GM23338 (cell line): ENCODE data around the gene PUM1. TPM values are rescaled to one million over a fixed set of nuclear protein-coding genes. Genes with fewer than 3 reads are reported as not detected.

ENCODE experiments used
- ATAC-seq: fragments of 200-7000 bp; cut with Tn5 transposase; 3 replicates; pipeline ENCODE4 v1.9.1; 2020
- DNase-seq: peaks from one replicate; pipeline ENCODE4 v3.0.0-alpha.2; 2015; ENCODE audit warnings: low spot score
- H2AFZ ChIP-seq: fragments of 200-600 bp; sonication (generic); 2 replicates; pipeline ENCODE4 v1.8.0; 2016; ENCODE audit warnings: antibody characterized with exemption, mild to moderate bottlenecking, moderate library complexity
- H3F3A ChIP-seq: fragments of 200-600 bp; sonication (generic); replicated peaks from 2 replicates; pipeline ENCODE4 v1.8.0; 2017; ENCODE audit warnings: antibody characterized with exemption, mixed run types, low read depth
- H3K27ac ChIP-seq: fragments of 200-600 bp; sonication (generic); 2 replicates; pipeline ENCODE4 v1.6.1; 2016; ENCODE audit warnings: low read depth
- H3K27me3 ChIP-seq: fragments of 200-600 bp; sonication (generic); 2 replicates; pipeline ENCODE4 v1.8.0; 2016; ENCODE audit warnings: mild to moderate bottlenecking, mixed run types, moderate library complexity; ENCODE audit not compliant: insufficient read depth
- H3K36me3 ChIP-seq: fragments of 200-600 bp; sonication (generic); 2 replicates; pipeline ENCODE4 v1.8.0; 2016; ENCODE audit warnings: mild to moderate bottlenecking; ENCODE audit not compliant: insufficient read depth
- H3K4me1 ChIP-seq: fragments of 200-600 bp; sonication (generic); 2 replicates; pipeline ENCODE4 v1.8.0; 2016; ENCODE audit warnings: mild to moderate bottlenecking, moderate library complexity; ENCODE audit not compliant: insufficient read depth
- H3K4me2 ChIP-seq: fragments of 200-600 bp; sonication (generic); 2 replicates; pipeline ENCODE4 v1.7.1; 2017; ENCODE audit warnings: mixed run types
- H3K4me3 ChIP-seq: fragments of 200-600 bp; sonication (generic); 2 replicates; pipeline ENCODE4 v1.6.1; 2016; ENCODE audit warnings: mixed run types
- H3K79me2 ChIP-seq: fragments of 200-600 bp; sonication (generic); replicated peaks from 2 replicates; pipeline ENCODE4 v1.8.0; 2017; ENCODE audit warnings: mild to moderate bottlenecking; ENCODE audit not compliant: insufficient read depth
- H3K9me2 ChIP-seq: fragments of 200-600 bp; sonication (generic); 2 replicates; pipeline ENCODE4 v1.8.0; 2017; ENCODE audit not compliant: insufficient read depth
- H4K20me1 ChIP-seq: fragments of 200-600 bp; sonication (generic); replicated peaks from 2 replicates; pipeline ENCODE4 v1.8.0; 2017; ENCODE audit warnings: mild to moderate bottlenecking; ENCODE audit not compliant: insufficient read depth
- H3K27ac Mint-ChIP-seq: 2 replicates; pipeline ENCODE4 v1.8.0; 2020; ENCODE audit warnings: inconsistent platforms, mild to moderate bottlenecking, moderate library complexity, mixed read lengths
- H3K27me3 Mint-ChIP-seq: 3 replicates; pipeline ENCODE4 v1.8.0; 2022; ENCODE audit warnings: low read depth, mild to moderate bottlenecking, moderate library complexity, mixed read lengths, inconsistent platforms; ENCODE audit not compliant: insufficient read depth, poor library complexity
- H3K36me3 Mint-ChIP-seq: 3 replicates; pipeline ENCODE4 v1.8.0; 2021; ENCODE audit warnings: low read depth, mild to moderate bottlenecking, inconsistent platforms, moderate library complexity, mixed read lengths
- H3K4me1 Mint-ChIP-seq: 3 replicates; pipeline ENCODE4 v1.8.0; 2020; ENCODE audit warnings: mild to moderate bottlenecking, inconsistent platforms, mixed read lengths
- H3K4me3 Mint-ChIP-seq: 3 replicates; pipeline ENCODE4 v1.8.0; 2021; ENCODE audit warnings: moderate library complexity, mild to moderate bottlenecking, inconsistent platforms, mixed read lengths
- H3K9me3 Mint-ChIP-seq: 3 replicates; pipeline ENCODE4 v1.8.0; 2020; ENCODE audit warnings: moderate library complexity, mild to moderate bottlenecking, inconsistent platforms, mixed read lengths
- EZH2 ChIP-seq: fragments of 200-600 bp; sonication (generic); IDR thresholded peaks from one replicate; pipeline ENCODE4 v1.8.0; 2017; ENCODE audit warnings: antibody characterized with exemption, mild to moderate bottlenecking, low read depth; ENCODE audit not compliant: unreplicated experiment
- EZH2phosphoT487 ChIP-seq: fragments of 200-600 bp; sonication (generic); IDR thresholded peaks from one replicate; pipeline ENCODE4 v1.8.1; 2018; ENCODE audit warnings: antibody characterized with exemption; ENCODE audit not compliant: unreplicated experiment
- JUNB ChIP-seq: IDR thresholded peaks from one replicate; pipeline ENCODE4 v1.6.1; 2016; ENCODE audit warnings: antibody characterized with exemption; ENCODE audit not compliant: unreplicated experiment
- NANOG ChIP-seq: IDR thresholded peaks from 2 replicates; pipeline ENCODE4 v1.6.1; 2016; ENCODE audit warnings: antibody characterized with exemption, borderline replicate concordance
- POLR2AphosphoS5 ChIP-seq: IDR thresholded peaks from 2 replicates; pipeline ENCODE4 v1.6.1; 2016; ENCODE audit warnings: antibody characterized with exemption, low read depth
- REST ChIP-seq: IDR thresholded peaks from one replicate; pipeline ENCODE4 v1.6.1; 2018; ENCODE audit warnings: antibody characterized with exemption; ENCODE audit not compliant: unreplicated experiment
- STAT1 ChIP-seq: IDR thresholded peaks from one replicate; pipeline ENCODE4 v1.6.1; 2016; ENCODE audit warnings: antibody characterized with exemption; ENCODE audit not compliant: unreplicated experiment
- ZNF114 ChIP-seq: fragments of 250-450 bp; sonication (Bioruptor Pico); IDR thresholded peaks from 2 replicates; pipeline ENCODE4 v1.5.0; 2020; ENCODE audit warnings: mild to moderate bottlenecking, moderate library complexity
- ZNF331 ChIP-seq: fragments of 250-450 bp; sonication (Bioruptor Pico); IDR thresholded peaks from 2 replicates; pipeline ENCODE4 v1.5.0; 2020; ENCODE audit warnings: low read depth, mild to moderate bottlenecking, moderate library complexity
- polyA plus RNA-seq: library from polyadenylated mRNA; unstranded; fragments of >200 nt; fragmentation: Nextera tagmentation; extraction: Ambion mirVana; gene quantifications from 2 replicates; pipeline ENCODE4 v1.2.1, GENCODE V29; 2016
- total RNA-seq: library from RNA; depleted of rRNA; stranded (reverse); fragments of >200 nt; shearing (Covaris generic); gene quantifications from 2 replicates; pipeline ENCODE4 v1.2.3, GENCODE V29; 2014
- TF ChIP-seq, protein P1 (sequence below), 2 experiments: fragments of 200-600 bp in 1 of 2; sonication (generic) in 1 of 2; conservative IDR thresholded peaks; 2 replicates each; pipeline versions ENCODE4 v1.5.1 to v1.6.1; 2016 to 2017; ENCODE audit warnings: antibody characterized with exemption in 2 of 2, low read depth in 2 of 2, mild to moderate bottlenecking in 2 of 2, moderate library complexity in 1 of 2
- TF ChIP-seq, protein P2 (sequence below): IDR thresholded peaks from 2 replicates; pipeline ENCODE4 v1.6.1; 2016; ENCODE audit warnings: antibody characterized with exemption
- TF ChIP-seq, protein P3 (sequence below): fragments of 250-450 bp; sonication (Bioruptor Pico); IDR thresholded peaks from 2 replicates; pipeline ENCODE4 v1.5.0; 2020; ENCODE audit warnings: mild to moderate bottlenecking, moderate library complexity

PUM1 gene
- total and polyA plus RNA-seq, 2 experiments from 2014 or later = 44.4 to 117 TPM

GRCh38 chr1:30883389-30884172 is 181.9 kb downstream of the PUM1 start:
- H3K4me3 Mint-ChIP-seq = no peak overlapping the region; the same call in 2 of the 3 replicates
- H3K27ac Mint-ChIP-seq = no peak overlapping the region
- Histone ChIP-seq H3F3A (no peaks in the 10 kb centered on the region), H3K4me3 (no peak overlapping the region), H3K27ac (no peak overlapping the region), H3K36me3 (no peaks in the 10 kb centered on the region), H3K27me3 (no peaks in the 10 kb centered on the region), H3K9me2 (no peaks in the 10 kb centered on the region), H4K20me1 (no peaks in the 10 kb centered on the region; the same call in 1 of the 2 replicates), H3K79me2 (no peaks in the 10 kb centered on the region; the same call in 1 of the 2 replicates), H3K4me2 (no peak overlapping the region), H3K4me1 (peaks cover 26% of the 10 kb centered on the region), H2AFZ (no peak overlapping the region)
- DNase-seq (no peak), ATAC-seq (no peak)
- H3K9me3 Mint-ChIP-seq = no peaks in the 10 kb centered on the region
- no peaks in the 10 kb centered on the region for H3K36me3 Mint-ChIP-seq
- TF ChIP-seq, protein P1, sequence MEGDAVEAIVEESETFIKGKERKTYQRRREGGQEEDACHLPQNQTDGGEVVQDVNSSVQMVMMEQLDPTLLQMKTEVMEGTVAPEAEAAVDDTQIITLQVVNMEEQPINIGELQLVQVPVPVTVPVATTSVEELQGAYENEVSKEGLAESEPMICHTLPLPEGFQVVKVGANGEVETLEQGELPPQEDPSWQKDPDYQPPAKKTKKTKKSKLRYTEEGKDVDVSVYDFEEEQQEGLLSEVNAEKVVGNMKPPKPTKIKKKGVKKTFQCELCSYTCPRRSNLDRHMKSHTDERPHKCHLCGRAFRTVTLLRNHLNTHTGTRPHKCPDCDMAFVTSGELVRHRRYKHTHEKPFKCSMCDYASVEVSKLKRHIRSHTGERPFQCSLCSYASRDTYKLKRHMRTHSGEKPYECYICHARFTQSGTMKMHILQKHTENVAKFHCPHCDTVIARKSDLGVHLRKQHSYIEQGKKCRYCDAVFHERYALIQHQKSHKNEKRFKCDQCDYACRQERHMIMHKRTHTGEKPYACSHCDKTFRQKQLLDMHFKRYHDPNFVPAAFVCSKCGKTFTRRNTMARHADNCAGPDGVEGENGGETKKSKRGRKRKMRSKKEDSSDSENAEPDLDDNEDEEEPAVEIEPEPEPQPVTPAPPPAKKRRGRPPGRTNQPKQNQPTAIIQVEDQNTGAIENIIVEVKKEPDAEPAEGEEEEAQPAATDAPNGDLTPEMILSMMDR (conservative IDR thresholded peaks at IDR 0.05; ENCODE audit: low read depth in 2 of 2) = no peak
- TF ChIP-seq POLR2AphosphoS5 (no peak), JUNB (no peak), STAT1 (no peak), REST (no peak), EZH2phosphoT487 (no peak), ZNF331 (no peak), NANOG (no peak), EZH2 (no peak), ZNF114 (CRISPR knock-in tag) (no peak)
- TF ChIP-seq, protein P2, sequence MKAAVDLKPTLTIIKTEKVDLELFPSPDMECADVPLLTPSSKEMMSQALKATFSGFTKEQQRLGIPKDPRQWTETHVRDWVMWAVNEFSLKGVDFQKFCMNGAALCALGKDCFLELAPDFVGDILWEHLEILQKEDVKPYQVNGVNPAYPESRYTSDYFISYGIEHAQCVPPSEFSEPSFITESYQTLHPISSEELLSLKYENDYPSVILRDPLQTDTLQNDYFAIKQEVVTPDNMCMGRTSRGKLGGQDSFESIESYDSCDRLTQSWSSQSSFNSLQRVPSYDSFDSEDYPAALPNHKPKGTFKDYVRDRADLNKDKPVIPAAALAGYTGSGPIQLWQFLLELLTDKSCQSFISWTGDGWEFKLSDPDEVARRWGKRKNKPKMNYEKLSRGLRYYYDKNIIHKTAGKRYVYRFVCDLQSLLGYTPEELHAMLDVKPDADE = no peak
- TF ChIP-seq, protein P3, sequence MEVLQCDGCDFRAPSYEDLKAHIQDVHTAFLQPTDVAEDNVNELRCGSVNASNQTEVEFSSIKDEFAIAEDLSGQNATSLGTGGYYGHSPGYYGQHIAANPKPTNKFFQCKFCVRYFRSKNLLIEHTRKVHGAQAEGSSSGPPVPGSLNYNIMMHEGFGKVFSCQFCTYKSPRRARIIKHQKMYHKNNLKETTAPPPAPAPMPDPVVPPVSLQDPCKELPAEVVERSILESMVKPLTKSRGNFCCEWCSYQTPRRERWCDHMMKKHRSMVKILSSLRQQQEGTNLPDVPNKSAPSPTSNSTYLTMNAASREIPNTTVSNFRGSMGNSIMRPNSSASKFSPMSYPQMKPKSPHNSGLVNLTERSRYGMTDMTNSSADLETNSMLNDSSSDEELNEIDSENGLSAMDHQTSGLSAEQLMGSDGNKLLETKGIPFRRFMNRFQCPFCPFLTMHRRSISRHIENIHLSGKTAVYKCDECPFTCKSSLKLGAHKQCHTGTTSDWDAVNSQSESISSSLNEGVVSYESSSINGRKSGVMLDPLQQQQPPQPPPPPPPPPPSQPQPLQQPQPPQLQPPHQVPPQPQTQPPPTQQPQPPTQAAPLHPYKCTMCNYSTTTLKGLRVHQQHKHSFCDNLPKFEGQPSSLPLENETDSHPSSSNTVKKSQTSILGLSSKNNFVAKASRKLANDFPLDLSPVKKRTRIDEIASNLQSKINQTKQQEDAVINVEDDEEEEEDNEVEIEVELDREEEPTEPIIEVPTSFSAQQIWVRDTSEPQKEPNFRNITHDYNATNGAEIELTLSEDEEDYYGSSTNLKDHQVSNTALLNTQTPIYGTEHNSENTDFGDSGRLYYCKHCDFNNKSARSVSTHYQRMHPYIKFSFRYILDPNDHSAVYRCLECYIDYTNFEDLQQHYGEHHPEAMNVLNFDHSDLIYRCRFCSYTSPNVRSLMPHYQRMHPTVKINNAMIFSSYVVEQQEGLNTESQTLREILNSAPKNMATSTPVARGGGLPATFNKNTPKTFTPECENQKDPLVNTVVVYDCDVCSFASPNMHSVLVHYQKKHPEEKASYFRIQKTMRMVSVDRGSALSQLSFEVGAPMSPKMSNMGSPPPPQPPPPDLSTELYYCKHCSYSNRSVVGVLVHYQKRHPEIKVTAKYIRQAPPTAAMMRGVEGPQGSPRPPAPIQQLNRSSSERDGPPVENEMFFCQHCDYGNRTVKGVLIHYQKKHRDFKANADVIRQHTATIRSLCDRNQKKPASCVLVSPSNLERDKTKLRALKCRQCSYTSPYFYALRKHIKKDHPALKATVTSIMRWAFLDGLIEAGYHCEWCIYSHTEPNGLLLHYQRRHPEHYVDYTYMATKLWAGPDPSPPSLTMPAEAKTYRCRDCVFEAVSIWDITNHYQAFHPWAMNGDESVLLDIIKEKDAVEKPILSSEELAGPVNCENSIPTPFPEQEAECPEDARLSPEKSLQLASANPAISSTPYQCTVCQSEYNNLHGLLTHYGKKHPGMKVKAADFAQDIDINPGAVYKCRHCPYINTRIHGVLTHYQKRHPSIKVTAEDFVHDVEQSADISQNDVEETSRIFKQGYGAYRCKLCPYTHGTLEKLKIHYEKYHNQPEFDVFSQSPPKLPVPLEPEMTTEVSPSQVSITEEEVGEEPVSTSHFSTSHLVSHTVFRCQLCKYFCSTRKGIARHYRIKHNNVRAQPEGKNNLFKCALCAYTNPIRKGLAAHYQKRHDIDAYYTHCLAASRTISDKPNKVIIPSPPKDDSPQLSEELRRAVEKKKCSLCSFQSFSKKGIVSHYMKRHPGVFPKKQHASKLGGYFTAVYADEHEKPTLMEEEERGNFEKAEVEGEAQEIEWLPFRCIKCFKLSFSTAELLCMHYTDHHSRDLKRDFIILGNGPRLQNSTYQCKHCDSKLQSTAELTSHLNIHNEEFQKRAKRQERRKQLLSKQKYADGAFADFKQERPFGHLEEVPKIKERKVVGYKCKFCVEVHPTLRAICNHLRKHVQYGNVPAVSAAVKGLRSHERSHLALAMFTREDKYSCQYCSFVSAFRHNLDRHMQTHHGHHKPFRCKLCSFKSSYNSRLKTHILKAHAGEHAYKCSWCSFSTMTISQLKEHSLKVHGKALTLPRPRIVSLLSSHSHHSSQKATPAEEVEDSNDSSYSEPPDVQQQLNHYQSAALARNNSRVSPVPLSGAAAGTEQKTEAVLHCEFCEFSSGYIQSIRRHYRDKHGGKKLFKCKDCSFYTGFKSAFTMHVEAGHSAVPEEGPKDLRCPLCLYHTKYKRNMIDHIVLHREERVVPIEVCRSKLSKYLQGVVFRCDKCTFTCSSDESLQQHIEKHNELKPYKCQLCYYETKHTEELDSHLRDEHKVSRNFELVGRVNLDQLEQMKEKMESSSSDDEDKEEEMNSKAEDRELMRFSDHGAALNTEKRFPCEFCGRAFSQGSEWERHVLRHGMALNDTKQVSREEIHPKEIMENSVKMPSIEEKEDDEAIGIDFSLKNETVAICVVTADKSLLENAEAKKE (CRISPR knock-in tag) = no peak
- H3K27me3 Mint-ChIP-seq = peaks cover 12% of the 10 kb centered on the region
- H3K4me1 Mint-ChIP-seq = peaks cover 63% of the 10 kb centered on the region
